ENCODE results near the gene ADAMTS10. TPM values are rescaled to one million over a fixed set of nuclear protein-coding genes. Genes with fewer than 3 reads are reported as not detected.
"Not testable (repeated sequence)": the region's sequence is repeated elsewhere in the genome, so short reads cannot be mapped to it uniquely, and the experiment has no call there.

ADAMTS10 gene
- total RNA-seq, 4 donors from 2014 or later: 7.6 to 20.9 (median 14.7) TPM

DNA sequence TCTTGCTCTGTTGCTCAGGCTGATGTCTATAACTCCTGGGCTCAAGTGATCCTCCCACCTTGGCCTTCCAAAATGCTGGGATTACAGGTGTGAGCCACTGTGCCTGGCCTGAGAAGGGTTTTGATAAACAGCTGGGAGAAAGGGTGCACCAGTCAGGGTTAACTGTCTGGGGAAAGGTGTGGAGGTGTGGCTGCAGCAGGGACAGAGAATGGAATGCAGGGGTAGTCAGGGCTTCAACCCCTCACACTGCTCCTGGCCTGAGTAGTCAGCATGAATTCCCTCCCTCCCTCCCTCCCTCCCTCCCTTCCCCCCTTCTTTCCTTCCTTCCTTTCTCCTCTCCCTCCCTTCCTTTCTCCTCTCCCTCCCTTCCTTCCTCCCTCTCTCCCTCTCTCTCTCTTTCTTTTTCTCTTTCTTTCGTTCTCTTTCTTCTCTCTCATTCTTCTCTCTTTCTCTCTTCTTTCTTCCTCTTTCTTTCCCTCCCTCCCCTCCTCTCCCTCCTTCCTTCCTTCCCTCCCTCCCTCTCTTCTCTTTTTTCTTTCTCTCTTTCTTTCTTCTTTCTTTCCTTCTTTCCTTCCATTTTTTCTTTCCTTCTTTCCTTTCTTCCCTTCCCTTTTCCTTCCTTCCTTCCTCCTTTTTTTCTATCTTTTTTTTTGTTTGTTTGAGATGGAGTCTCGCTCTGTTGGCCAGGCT is 49.3 kb downstream of the ADAMTS10 start:
- no peak overlapping the region for H3K4me3 ChIP-seq (replicated peaks in 1 of 3)
- H3K4me1 ChIP-seq: no peaks in the 10 kb centered on the region
- no peaks in the 10 kb centered on the region for H3K36me3 ChIP-seq
- no peak for DNase-seq
- TF ChIP-seq, protein P1, sequence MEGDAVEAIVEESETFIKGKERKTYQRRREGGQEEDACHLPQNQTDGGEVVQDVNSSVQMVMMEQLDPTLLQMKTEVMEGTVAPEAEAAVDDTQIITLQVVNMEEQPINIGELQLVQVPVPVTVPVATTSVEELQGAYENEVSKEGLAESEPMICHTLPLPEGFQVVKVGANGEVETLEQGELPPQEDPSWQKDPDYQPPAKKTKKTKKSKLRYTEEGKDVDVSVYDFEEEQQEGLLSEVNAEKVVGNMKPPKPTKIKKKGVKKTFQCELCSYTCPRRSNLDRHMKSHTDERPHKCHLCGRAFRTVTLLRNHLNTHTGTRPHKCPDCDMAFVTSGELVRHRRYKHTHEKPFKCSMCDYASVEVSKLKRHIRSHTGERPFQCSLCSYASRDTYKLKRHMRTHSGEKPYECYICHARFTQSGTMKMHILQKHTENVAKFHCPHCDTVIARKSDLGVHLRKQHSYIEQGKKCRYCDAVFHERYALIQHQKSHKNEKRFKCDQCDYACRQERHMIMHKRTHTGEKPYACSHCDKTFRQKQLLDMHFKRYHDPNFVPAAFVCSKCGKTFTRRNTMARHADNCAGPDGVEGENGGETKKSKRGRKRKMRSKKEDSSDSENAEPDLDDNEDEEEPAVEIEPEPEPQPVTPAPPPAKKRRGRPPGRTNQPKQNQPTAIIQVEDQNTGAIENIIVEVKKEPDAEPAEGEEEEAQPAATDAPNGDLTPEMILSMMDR (IDR thresholded peaks at IDR 0.05): no peak
- TF ChIP-seq POLR2A (IDR thresholded peaks at IDR 0.05): no peak
- 59 to 75% methylated on average over 2 of the region's 2 CpGs for WGBS, 2 donors
- no peak overlapping the region for H3K27ac ChIP-seq
- H3K27me3 ChIP-seq: no peaks in the 10 kb centered on the region
- no peaks in the 10 kb centered on the region for H3K9me3 ChIP-seq
- intact Hi-C loops (cut with DNase I): no loop called here

DNA sequence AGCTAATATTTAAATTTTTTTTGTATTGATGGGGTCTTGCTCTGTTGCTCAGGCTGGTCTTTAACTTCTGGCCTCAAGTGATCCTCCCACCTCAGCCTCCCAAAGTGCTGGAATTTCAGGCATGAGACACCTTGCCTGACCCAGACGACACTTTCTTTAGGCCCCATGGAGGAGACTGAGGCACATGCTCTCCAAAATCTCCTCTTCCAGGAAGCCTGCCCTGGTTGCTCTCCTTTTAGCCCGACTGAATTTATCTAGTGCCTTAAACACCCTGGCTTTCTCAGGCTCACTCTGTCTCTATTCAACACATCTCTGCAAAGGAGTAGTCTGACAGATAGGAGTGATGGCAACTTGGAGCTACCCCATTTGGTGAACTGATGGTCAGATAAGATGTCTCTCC is 52.2 kb downstream of the ADAMTS10 start:
- Histone ChIP-seq H3K27ac (no peak overlapping the region), H3K36me3 (no peaks in the 10 kb centered on the region), H3K27me3 (no peaks in the 10 kb centered on the region), H3K4me1 (no peaks in the 10 kb centered on the region), H3K9me3 (no peaks in the 10 kb centered on the region), H3K4me3 (replicated peaks in 1 of 3) (no peak overlapping the region)
- intact Hi-C loops (cut with DNase I): no loop called here
- no peak for DNase-seq
- TF ChIP-seq POLR2A (IDR thresholded peaks at IDR 0.05): no peak
- TF ChIP-seq, protein P1 (IDR thresholded peaks at IDR 0.05): no peak
- 74 to 82% methylated on average over 2 of the region's 2 CpGs for WGBS, 2 donors

DNA sequence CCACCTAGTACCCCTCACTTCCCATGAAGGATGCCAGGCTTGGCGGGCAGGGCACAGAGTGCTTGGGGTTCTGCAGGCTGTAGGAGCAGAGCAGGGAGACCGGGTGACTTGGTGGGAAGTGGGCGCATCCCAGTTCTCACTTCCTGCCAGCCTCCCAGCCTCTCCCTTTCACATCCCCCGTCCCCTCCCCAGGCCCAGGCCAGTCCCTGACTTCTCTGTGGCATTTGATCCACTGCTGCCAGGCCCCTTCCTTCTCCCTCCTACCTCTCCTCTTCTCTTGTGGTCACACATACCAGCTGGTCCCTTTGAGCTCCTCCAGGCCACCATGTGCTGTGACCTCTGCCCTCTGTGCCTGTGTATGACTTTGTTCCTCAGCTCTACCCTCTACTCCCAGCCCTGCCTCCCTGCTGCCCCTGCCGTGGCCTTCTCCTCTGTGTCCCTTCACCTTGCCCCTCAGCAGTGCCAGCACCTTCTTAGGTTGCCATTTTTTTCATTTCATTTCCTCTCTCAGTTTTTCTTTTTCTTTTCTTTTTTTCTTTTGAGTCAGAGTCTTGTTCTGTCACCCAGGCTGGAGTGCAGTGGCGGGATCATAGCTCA is 52.8 kb downstream of the ADAMTS10 start:
- Histone ChIP-seq H3K36me3 (no peaks in the 10 kb centered on the region), H3K27ac (no peak overlapping the region), H3K4me3 (replicated peaks in 1 of 3) (no peak overlapping the region), H3K9me3 (no peaks in the 10 kb centered on the region), H3K4me1 (no peaks in the 10 kb centered on the region), H3K27me3 (no peaks in the 10 kb centered on the region)
- WGBS, 2 donors: 74 to 81% methylated on average over 6 of the region's 6 CpGs
- intact Hi-C loops (cut with DNase I): no loop called here
- TF ChIP-seq, protein P1 (IDR thresholded peaks at IDR 0.05): no peak
- no peak for TF ChIP-seq POLR2A (IDR thresholded peaks at IDR 0.05)
- DNase-seq: no peak

DNA sequence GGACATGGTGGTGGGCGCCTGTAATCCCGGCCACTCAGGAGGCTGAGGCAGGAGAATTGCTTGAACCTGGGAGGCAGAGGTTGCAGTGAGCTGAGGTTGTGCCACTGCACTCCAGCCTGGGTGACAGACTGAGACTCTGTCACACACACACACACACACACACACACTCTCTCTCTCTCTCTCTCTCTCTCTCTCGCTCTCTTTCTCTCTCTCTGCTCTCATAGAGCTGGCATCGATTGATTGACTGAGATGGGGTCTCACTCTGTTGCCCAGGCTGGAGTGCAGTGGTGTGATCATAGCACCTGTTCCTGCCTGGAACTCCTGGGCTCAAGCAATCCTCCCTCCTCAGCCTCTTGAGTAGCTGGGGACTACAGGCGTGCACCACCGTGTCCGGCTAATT is 56.8 kb downstream of the ADAMTS10 start:
- intact Hi-C loops (cut with DNase I); H3K27me3 ChIP-seq; H3K27ac ChIP-seq; H3K4me3 ChIP-seq (replicated peaks in 1 of 3); H3K4me1 ChIP-seq; H3K9me3 ChIP-seq; H3K36me3 ChIP-seq; DNase-seq: not testable (repeated sequence)
- WGBS, 2 donors: 89 to 91% methylated on average over 7 of the region's 7 CpGs

DNA sequence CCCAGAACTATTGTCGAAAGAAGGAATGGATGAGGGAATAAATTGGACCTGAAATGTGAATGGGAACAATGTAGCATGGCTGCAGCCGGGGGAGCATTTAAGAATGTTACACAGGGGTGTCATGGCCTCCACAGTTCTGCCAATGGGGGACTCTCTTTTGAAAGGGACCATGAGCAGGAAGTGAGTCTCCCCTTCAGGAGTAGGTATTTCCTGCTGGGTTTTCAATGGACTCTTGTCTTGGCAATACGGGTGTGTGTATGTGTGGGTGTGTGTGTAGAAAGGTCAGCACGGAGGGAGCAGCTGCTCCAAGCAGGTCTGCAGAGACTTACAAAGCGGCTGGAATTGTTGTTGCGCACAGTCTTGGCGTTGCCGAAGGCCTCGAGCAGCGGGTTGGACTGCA is 57.7 kb downstream of the ADAMTS10 start:
- TF ChIP-seq POLR2A (IDR thresholded peaks at IDR 0.05): no peak
- TF ChIP-seq, protein P1 (IDR thresholded peaks at IDR 0.05): no peak
- no peak overlapping the region for H3K4me3 ChIP-seq (replicated peaks in 1 of 3)

More for the DNA sequence above, 57.7 kb downstream of the ADAMTS10 start:
- WGBS, 2 donors: 73 to 77% methylated on average over 10 of the region's 10 CpGs
- Histone ChIP-seq H3K36me3 (no peaks in the 10 kb centered on the region), H3K4me1 (no peaks in the 10 kb centered on the region), H3K27me3 (no peaks in the 10 kb centered on the region), H3K27ac (no peak overlapping the region), H3K9me3 (no peaks in the 10 kb centered on the region)
- intact Hi-C loops (cut with DNase I): no loop called here
- no peak for DNase-seq
